Hematopoietic multipotent progenitor cell (in vitro differentiated cells): ENCODE data around the gene GOLGB1. TPM values are rescaled to one million over a fixed set of nuclear protein-coding genes. Genes with fewer than 3 reads are reported as not detected.
"Not testable (repeated sequence)": the region's sequence is repeated elsewhere in the genome, so short reads cannot be mapped to it uniquely, and the experiment has no call there.

ENCODE experiments used
- DNase-seq, 3 donors: peaks; one replicate each; pipeline ENCODE4 v3.0.0-alpha.2; 2011 to 2015; ENCODE audit warnings: low read depth in 2 of 3, low spot score in 2 of 3
- total RNA-seq: library from RNA; depleted of rRNA; stranded (reverse); fragments of >200 nt; gene quantifications from one replicate; pipeline ENCODE4 v1.2.3, GENCODE V29; 2012

The GOLGB1 gene, protein sequence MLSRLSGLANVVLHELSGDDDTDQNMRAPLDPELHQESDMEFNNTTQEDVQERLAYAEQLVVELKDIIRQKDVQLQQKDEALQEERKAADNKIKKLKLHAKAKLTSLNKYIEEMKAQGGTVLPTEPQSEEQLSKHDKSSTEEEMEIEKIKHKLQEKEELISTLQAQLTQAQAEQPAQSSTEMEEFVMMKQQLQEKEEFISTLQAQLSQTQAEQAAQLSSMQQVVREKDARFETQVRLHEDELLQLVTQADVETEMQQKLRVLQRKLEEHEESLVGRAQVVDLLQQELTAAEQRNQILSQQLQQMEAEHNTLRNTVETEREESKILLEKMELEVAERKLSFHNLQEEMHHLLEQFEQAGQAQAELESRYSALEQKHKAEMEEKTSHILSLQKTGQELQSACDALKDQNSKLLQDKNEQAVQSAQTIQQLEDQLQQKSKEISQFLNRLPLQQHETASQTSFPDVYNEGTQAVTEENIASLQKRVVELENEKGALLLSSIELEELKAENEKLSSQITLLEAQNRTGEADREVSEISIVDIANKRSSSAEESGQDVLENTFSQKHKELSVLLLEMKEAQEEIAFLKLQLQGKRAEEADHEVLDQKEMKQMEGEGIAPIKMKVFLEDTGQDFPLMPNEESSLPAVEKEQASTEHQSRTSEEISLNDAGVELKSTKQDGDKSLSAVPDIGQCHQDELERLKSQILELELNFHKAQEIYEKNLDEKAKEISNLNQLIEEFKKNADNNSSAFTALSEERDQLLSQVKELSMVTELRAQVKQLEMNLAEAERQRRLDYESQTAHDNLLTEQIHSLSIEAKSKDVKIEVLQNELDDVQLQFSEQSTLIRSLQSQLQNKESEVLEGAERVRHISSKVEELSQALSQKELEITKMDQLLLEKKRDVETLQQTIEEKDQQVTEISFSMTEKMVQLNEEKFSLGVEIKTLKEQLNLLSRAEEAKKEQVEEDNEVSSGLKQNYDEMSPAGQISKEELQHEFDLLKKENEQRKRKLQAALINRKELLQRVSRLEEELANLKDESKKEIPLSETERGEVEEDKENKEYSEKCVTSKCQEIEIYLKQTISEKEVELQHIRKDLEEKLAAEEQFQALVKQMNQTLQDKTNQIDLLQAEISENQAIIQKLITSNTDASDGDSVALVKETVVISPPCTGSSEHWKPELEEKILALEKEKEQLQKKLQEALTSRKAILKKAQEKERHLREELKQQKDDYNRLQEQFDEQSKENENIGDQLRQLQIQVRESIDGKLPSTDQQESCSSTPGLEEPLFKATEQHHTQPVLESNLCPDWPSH (N-terminal part only)
- 8.6 TPM for total RNA-seq

DNA sequence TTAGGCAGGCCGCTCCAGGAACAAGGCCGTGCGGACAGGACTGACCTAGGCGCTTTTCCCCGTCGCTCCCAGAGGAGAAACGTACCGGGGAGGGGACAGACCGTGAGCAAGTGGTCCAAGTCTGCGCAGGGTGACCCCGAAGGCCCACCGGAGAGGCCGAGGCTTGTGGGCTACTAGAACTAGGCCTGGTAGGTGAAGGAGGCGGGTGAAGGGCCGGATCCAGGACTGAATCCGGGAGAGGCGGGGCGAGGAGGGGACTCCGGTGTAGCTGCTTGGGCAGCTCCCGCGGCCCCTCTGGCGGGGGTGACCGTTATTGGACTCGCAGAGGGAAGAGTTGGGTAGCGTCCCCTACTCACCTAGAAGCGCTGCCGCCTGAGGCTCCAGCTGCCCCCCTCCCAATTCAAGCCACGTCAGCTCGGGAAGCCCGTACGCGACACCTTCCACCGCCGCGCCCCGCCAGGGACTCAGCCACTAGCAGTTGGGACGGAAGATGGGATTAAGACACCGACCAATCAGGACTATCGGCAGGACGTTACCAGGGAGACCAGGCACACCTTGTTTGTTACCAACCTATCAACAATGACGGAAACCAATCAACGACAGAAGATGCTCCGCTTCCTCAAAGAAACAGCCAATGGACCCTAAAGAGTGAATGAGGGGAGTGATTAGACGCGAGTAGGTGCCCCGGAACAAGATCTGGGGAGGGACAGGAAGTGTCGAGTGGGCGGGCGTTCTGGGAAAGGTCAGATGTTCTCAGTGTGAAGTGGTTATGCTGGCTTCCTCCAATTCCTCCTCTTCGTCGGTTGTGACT, at the start of gene GOLGB1:
TSS of gene GOLGB1 (minus strand) at position 466 of the 811 bp plus-strand sequence. CDS start 18,770 bp downstream, outside the sequence.
- peak; percentile 75 to 100 (median 98) for DNase-seq

DNA sequence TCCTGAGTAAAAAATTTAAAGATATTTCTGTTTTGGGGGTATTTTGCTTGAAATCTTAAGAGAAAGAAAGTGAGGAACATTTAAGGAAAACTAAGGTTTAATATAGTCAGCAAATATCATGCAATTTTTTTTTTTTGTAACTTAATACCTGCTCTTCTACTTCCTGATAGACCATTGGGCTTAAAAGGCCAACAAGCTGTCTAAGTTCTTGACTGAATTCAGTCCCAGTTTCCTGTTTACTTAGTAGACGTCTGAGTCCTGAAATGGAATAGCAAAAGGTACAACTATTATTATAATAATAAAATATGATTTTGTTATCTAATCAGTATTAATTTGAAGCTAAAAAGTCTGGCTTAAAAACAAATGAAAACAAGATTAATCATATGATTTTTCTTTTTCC, 47.4 kb upstream of the GOLGB1 start:
- DNase-seq = no peak

DNA sequence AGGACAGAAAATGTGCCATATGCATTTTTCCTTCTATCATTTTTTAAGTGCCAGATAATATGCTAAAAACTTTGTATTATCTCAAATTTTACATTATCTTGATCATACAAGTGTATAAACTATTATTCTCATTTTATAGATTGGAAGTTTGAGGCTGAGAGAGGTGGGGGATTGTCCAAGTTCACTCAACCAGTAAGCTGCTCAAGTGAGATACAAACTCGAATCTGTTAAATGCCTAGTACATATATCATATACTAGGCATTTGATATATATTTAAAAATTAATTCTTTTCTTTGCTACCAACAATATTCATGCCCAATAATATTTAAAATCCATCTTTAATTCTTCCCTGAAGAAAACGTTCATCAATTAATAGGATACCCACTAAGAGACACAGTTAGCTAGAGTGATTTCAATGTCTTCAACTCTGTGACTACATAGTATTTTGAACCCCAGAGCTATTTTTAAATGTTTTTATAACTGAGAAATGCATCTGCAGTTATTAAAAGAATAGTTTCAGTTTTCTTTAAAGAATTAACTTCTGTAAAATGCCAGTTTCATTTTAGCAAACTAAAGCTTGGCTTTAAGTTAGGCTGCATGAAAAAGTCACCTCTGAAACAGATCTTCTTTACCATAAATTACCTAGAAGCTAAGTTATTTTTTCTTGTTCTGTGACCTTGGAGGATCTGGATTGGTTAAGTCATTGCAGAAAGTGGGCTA, 44.9 kb upstream of the GOLGB1 start:
- DNase-seq = no peak

DNA sequence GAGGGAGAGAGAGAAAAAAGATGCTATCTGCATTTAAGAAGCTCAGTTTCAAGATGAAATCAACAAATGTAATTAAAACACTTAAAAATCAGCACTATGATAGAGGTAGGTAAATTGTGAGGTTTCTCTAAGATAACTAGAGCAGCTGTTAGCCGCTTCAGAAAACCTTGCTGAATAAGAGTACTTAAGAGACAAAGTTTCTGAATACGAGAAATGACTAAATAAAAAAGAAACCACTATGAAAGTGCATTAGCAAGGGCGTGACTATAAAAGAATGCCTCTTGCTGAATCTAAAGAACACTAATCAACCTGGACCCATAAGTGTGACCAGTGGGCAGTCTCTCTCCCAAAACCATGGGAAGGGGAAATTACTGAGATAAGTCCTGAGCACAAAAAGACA, 43.5 kb upstream of the GOLGB1 start:
- DNase-seq = no peak

DNA sequence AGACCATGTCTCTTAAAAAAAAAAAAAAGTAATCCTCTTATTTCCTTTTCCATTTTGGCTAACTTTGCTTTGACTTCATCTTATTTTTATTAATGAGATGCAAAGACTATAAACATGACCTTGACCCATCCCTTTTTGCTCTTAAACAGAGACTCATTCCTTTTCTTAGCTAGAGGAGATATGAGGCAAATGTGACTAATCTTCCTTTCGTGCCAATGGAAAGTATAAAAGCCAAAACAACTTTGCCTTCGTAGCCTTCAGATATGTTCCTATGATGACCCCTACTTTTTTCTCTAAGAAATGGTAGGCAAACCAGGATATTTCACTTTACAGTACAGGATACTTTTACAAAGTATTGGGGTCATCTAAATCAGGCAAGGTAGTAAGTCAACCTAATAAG, 36.9 kb upstream of the GOLGB1 start:
- DNase-seq = no peak

DNA sequence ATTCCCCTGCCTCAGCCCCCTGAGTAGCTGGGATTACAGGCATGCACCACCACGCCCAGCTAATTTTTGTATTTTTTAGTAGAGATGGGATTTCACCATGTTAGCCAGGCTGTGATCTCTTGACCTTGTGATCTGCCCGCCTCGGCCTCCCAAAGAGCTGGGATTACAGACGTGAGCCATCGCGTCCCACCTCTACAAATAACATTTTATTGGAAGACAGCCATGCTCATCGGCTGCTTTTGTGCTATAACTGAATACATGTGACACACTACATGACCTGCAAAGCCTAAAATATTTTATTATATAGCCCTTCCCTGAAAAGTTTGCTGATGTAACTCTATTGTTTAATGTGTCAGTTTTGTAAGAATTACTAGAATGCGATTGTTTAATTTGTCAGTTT, 33.2 kb upstream of the GOLGB1 start:
- DNase-seq = not testable (repeated sequence)

DNA sequence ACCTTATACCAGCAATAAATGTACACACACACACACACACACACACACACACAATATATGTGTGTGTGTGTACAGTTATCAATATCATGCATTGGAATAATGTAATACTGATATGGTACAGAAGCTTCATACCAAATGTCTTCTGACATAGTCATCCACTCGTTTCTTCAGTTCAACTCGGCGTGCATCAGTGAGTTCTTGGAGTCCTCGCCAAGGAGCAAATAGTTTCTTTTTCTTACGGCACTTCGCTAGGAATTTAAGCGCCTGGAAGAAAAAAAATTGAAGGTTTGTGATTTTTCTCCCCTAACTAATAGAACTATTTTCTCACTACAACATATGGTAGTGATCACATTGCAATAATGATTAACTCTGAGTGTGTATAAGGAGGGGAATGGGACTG, 32.1 kb upstream of the GOLGB1 start:
- DNase-seq = no peak

DNA sequence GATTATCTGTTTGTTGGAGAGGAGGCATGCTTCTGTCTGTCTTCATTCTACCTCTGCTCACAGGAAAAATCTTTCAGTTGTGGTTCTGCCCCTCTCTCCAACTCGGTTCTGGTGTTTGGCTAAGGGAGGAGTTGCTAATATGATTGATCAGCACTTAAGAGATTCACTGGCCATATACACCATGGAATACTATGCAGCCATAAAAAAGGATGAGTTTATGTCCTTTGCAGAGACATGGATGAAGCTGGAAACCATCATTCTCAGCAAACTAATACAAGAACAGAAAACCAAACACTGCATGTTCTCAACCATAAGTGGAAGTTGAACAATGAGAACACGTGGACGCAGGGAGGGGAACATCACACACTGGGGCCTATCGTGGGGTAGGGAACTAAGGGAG, 25.6 kb upstream of the GOLGB1 start:
- DNase-seq = not testable (repeated sequence)

DNA sequence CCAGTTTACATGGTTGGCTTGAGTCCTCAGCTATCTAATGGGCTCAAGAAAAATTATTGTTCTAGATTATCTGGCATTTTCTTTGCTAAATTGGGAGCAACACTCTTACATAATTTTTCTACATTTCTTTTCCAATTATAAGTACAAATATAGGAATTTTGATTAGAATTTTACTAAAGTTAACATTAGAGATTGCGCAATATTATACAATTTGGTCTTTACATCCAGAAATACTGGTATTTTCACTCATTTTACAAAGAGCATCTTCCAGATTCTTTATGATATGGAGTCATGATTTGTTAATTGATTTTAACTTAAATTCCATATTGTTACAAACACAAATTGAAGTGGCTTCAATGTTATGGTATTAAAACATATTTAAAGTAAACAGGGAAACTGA, 19.7 kb upstream of the GOLGB1 start:
- no peak for DNase-seq

DNA sequence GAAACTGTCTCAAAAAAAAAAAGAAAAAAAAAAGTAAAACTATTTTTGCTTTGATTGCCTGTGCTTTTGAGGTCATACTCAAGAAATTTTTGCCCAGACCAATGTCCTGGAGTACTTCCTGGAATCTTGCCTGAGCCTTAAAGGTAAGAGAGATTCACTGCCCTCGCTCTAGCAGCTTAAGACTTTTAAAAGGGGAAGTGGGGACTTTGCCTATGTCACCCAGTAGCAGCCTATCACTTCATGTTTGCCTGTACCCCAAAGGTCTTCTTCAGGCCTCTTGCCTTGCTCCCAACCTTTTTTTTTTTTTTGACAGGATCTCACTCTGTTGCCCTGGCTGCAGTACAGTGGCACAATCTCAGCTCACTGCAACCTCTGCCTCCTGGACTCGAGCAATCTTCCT, 18.9 kb upstream of the GOLGB1 start:
- no peak for DNase-seq

DNA sequence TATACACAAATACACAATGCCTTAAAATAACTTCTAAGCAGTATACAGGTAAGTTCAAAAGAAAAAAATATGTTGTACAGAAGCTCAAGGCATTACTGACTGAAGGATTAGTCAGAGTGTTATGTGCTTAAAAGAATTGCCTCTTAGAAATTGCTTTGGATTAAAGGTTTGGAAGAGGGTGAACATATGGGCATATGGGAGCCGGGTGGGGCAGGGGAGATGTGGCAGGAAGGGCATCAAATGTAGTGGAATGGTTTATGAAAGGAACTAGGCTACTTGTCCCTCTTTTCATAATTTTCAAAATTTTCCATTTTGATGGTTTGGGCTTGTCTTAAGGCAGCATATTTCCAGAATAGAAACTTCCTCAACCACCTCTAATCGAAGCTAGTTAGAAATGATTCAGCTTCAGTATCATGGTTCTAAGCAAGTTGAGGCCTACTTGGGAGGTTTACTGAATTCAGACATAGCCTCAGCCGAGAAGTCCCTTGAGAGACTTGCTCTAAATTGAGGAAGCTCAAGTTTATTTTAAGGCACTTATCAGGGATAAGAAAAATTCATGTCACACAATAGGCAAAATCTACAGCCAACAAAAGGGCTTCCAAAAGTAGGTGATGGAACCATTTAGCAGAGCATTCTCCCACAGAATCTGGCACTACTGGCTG, 10.1 kb upstream of the GOLGB1 start:
- DNase-seq = no peak

DNA sequence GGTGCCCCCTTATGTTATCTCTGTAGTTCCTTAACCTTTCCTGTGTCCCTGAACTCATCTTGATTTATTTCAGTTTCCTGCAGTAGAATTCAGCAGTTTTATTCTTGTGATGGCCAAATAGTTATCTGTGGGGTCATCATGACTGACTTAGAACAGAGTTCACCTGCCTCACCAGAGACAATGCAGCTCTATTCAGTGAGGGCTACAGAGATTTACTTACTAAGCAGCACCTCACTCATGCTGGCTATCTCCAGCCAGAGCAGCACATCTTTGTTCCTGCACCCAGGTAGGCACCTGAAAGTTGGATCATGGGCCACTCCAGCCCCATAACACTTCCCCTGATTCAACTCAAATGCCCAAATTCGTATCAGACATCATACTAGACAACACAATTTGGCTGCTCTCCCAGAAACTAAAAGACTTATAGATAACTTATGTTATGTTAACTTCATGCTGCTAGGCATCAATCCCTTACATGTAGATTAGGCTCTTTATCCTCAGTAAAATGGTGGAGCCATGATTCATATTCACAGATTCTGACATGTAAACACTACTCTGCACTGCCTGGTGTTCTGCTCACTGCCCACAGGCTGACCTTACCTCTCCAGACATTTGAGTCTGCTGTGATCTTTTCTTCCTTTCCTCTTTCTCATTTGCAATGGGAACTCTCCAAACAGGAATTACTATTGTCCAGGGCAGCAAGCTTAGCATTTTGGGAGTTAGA, 9.3 kb upstream of the GOLGB1 start:
- no peak for DNase-seq

DNA sequence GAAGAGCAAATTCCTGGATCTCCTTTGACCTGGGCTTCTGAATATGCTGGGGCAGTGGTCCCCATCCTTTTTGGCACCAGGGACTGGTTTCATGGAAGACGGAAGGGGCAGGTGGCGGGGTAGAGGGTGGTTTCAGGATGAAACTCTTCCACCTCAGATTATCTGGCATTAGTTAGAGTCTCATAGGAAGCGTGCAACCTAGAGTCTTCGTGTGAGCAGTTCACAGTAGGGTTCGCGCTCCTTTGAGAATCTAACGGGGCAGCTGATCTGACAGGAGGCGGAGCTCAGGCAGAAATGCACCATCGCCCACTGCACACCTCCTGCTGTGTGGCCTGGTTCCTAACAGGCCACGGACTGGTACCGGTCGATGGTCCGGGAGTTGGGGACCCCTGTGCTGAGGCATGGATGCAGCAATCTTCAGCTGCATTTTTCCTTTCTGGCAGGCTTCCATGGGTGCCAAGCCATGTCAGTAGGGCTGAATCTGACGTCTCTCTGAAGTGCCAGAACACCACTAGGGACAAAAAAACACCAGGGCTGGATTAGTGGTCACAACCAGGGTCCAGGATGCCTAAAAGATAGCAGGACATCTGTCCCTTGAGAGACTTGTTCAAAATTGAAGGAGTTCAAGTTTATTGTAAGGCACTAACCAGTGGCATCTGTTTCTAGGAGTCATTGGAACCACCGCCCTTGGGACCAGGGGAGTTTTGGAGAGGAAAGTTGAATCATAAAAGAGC, 8.4 kb upstream of the GOLGB1 start:
- no peak for DNase-seq

DNA sequence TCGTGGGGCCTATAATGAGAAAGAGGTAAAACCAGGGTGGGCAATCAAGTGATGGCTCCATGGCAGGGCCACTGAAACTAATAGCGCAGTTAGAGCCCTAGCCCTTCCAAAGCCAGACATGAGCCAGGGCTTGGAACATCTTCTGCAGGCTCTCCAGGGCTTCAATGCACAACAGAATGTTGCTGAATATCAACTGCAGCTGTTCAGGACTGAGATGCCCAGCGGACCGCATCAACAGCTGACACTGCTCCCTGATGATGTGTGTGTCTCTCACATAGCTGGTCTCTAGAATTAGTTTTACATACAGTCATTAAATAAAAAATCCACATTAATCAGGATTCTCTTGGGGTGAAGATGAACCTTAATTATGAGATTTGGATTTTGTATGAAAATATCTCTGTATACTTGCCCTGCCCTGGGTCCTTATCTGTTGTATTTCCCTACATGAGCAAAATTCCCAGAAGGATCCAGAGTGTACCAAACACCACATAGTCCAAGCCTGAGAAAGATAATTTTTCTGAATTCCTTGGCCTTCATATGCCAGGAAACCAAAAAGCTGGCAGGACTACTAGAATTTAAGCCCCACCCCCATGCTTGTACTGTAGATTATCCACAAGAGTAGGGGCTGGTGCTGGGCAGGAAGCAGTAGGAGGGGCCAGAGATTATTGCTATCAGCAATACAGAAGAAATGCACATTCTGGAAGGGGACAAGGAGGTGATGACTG, 7.7 kb upstream of the GOLGB1 start:
- no peak for DNase-seq

DNA sequence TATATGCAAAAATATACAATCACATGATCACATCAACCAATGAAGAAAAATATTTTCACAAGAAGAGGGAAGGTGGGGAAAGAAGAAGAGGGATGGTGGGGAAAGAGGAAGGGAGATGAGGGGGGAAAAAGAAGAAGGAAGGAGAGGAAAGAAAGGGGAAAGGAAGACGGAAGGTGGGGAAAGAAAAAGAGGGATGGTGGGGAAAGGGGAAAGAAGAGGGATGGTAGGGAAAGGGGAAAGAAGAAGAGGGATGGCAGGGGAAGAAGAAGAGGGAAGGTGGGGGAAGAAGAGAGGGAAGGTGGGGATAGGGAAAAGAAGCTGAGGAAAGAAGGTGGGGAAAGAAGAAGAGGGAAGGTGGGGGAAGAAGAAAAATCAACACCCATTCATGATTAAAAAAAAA, 3.2 kb upstream of the GOLGB1 start:
- DNase-seq = no peak

DNA sequence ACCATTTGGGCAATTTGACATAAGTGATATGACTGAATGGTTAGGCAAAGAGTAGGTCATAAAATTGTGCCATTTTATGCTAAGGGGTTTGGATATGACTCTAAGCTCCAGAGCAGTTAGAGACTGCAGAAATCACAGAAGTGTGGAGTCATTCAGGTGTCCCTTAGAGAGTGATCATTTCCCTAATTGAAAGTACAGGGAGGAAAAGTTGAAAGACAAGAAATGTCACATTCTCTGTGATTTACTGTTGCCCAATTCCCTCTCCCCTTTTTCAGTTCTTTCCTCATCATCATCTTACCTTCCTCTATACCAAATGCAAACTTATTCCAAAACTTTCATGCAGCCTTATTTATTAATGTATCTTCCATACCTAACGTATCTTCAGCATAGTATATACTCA, 2.7 kb upstream of the GOLGB1 start:
- no peak for DNase-seq

DNA sequence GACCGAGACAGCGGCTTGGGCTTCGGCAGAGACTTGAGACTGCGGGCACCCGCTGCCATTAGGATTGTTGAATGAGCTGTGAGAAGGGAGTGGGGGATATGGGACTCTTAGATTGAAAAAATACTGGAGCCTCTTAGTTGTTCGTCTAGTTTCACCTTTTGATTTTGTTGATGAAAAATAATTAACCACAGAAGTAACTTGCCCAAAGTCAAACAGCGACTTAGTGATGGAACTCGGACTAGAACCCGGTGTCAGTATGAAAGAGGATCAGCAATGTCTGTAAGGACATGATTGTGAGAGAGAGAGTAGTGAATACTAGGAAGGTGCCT, 510 bp upstream of the GOLGB1 start:
- DNase-seq = no peak
